HepG2 (cell line): ENCODE measurements around the gene HLF. TPM values are rescaled to one million over a fixed set of nuclear protein-coding genes. Genes with fewer than 3 reads are reported as not detected.

Source experiments
- ATAC-seq: fragments of 200-7000 bp; cut with Tn5 transposase; 3 replicates; pipeline ENCODE4 v1.9.1; 2020; ENCODE audit warnings: mild to moderate bottlenecking, moderate library complexity
- BruUV-seq: library from RNA; stranded (reverse); fragments of 400-500 nt; replicated peaks from 2 replicates; lab custom pipeline; 2021; lab: Mats Ljungman, UMichigan
- CTCF ChIA-PET: fragments of 300-600 bp; formaldehyde crosslinking; extraction: SDS; loops from one replicate; lab custom pipeline; 2021; ENCODE audit warnings: low total read pairs, inconsistent platforms, low intra/inter-chr PET ratio; lab: Yijun Ruan, JAX
- POLR2A ChIA-PET: fragments of 350-600 bp; sonication (Branson Sonifier 250); formaldehyde crosslinking; loops from one replicate; lab custom pipeline; 2020; ENCODE audit warnings: antibody characterized with exemption, inconsistent platforms; lab: Yijun Ruan, JAX
- DNase-seq: peaks from one replicate; pipeline ENCODE4 v3.0.0-alpha.2; 2015; ENCODE audit warnings: low spot score
- FAIRE-seq: peaks from 3 replicates; lab custom pipeline; 2011; peaks lifted over from hg19 to GRCh38; lab: Jason Lieb, UNC
- H2AFZ ChIP-seq: one replicate; pipeline ENCODE4 v1.6.1; 2011; ENCODE audit warnings: low read length, inconsistent platforms
- H3K27ac ChIP-seq: fragments of 300-600 bp; 3 replicates; pipeline ENCODE4 v1.8.0; 2011; ENCODE audit warnings: mixed run types, mild to moderate bottlenecking, mixed read lengths, low read length, inconsistent platforms; ENCODE audit not compliant: insufficient read depth; ENCODE audit errors: extremely low read length
- H3K27me3 ChIP-seq, 2 experiments: fragments of 200-600 bp in 1 of 2; 2 replicates in 1 of 2; 3 replicates in 1 of 2; pipeline versions ENCODE4 v1.6.0 to v1.8.0; 2011; ENCODE audit warnings: low read length in 2 of 2, mild to moderate bottlenecking in 2 of 2, moderate library complexity in 2 of 2, inconsistent platforms in 1 of 2; ENCODE audit not compliant: insufficient read depth in 2 of 2, control insufficient read depth in 1 of 2
- H3K36me3 ChIP-seq, 2 experiments: fragments of 200-600 bp in 1 of 2; replicated peaks in 1 of 2; 2 replicates in 1 of 2; 3 replicates in 1 of 2; pipeline versions ENCODE4 v1.5.1 to v1.8.0; 2011; ENCODE audit warnings: low read length in 2 of 2, inconsistent platforms in 1 of 2; ENCODE audit not compliant: insufficient read depth in 2 of 2, control insufficient read depth in 1 of 2
- H3K4me1 ChIP-seq: 2 replicates; pipeline ENCODE4 v1.5.1; 2012; ENCODE audit warnings: low read length, inconsistent platforms; ENCODE audit not compliant: insufficient read depth
- H3K4me2 ChIP-seq: 2 replicates; pipeline ENCODE4 v1.6.0; 2011; ENCODE audit warnings: low read depth, low read length, inconsistent platforms
- H3K4me3 ChIP-seq, 3 experiments: fragments of 200-600 bp in 1 of 3; sonication (generic), shearing (Covaris generic) in 1 of 3; replicated peaks in 1 of 3; 2 replicates each; pipeline ENCODE4 v1.5.1; 2011 to 2016; ENCODE audit warnings: low read length in 3 of 3, inconsistent platforms in 2 of 3, low read depth in 2 of 3, mild to moderate bottlenecking in 2 of 3, control low read depth in 1 of 3, mixed read lengths in 1 of 3; ENCODE audit not compliant: insufficient read depth in 1 of 3
- H3K79me2 ChIP-seq: one replicate; pipeline ENCODE4 v1.6.1; 2011; ENCODE audit warnings: low read length, inconsistent platforms; ENCODE audit not compliant: insufficient read depth
- H3K9ac ChIP-seq: 2 replicates; pipeline ENCODE4 v1.6.0; 2011; ENCODE audit warnings: mild to moderate bottlenecking, low read depth, low read length, inconsistent platforms; ENCODE audit not compliant: insufficient read depth
- H3K9me3 ChIP-seq: 2 replicates; pipeline ENCODE4 v1.5.1; 2012; ENCODE audit warnings: mild to moderate bottlenecking, low read length
- H4K20me1 ChIP-seq: 2 replicates; pipeline ENCODE4 v1.6.0; 2011; ENCODE audit warnings: inconsistent platforms, mild to moderate bottlenecking, low read length, moderate library complexity; ENCODE audit not compliant: insufficient read depth
- HNRNPK ChIP-seq: fragments of 200-400 bp; formaldehyde crosslinking; IDR thresholded peaks from 2 replicates; pipeline ENCODE4 v1.6.1; 2018; ENCODE audit warnings: low read length, low read depth, moderate library complexity, mild to moderate bottlenecking; ENCODE audit not compliant: poor library complexity, severe bottlenecking
- HNRNPUL1 ChIP-seq: fragments of 200-400 bp; formaldehyde crosslinking; IDR thresholded peaks from 2 replicates; pipeline ENCODE4 v1.6.1; 2017; ENCODE audit warnings: low read depth, mild to moderate bottlenecking, low read length, moderate library complexity
- HOXA5 ChIP-seq: sonication (generic); formaldehyde crosslinking; IDR thresholded peaks from 2 replicates; pipeline ENCODE4 v1.4.0; 2020; ENCODE audit warnings: missing genetic modification reagents
- IRF2 ChIP-seq: IDR thresholded peaks from 2 replicates; pipeline ENCODE4 v1.6.1; 2018; ENCODE audit warnings: missing genetic modification reagents, missing compliant biosample characterization
- MIER2 ChIP-seq: IDR thresholded peaks from 2 replicates; pipeline ENCODE4 v1.6.1; 2016; ENCODE audit warnings: missing biosample characterization, missing genetic modification reagents
- MLLT10 ChIP-seq: sonication (generic); formaldehyde crosslinking; IDR thresholded peaks from 2 replicates; pipeline ENCODE4 v1.4.0; 2020; ENCODE audit warnings: missing genetic modification reagents
- PCBP1 ChIP-seq: fragments of 200-400 bp; formaldehyde crosslinking; IDR thresholded peaks from 2 replicates; pipeline ENCODE4 v1.6.1; 2017; ENCODE audit warnings: mild to moderate bottlenecking, low read depth, low read length, borderline replicate concordance
- PLRG1 ChIP-seq: fragments of 450-650 bp; conservative IDR thresholded peaks from 2 replicates; pipeline ENCODE4 v1.6.1; 2016
- RNF2 ChIP-seq: fragments of 450-650 bp; conservative IDR thresholded peaks from 2 replicates; pipeline ENCODE4 v1.6.1; 2016; ENCODE audit warnings: low read depth
- TFAP4 ChIP-seq: sonication (generic); IDR thresholded peaks from 2 replicates; pipeline ENCODE4 v1.6.1; 2016; ENCODE audit warnings: low read depth, borderline replicate concordance
- ZBTB39 ChIP-seq: sonication (generic); formaldehyde crosslinking; IDR thresholded peaks from 2 replicates; pipeline ENCODE4 v1.5.0; 2020; ENCODE audit warnings: missing genetic modification reagents
- ZHX1 ChIP-seq: sonication (generic); formaldehyde crosslinking; IDR thresholded peaks from 2 replicates; pipeline ENCODE4 v1.8.1; 2022; ENCODE audit warnings: low read depth, mild to moderate bottlenecking, missing genetic modification reagents
- ZNF235 ChIP-seq: sonication (generic); formaldehyde crosslinking; IDR thresholded peaks from 2 replicates; pipeline ENCODE4 v1.8.1; 2023; ENCODE audit warnings: mild to moderate bottlenecking, missing genetic modification reagents, borderline replicate concordance
- ZNF563 ChIP-seq: sonication (generic); formaldehyde crosslinking; IDR thresholded peaks from 2 replicates; pipeline ENCODE4 v1.8.0; 2022; ENCODE audit warnings: mild to moderate bottlenecking, moderate library complexity, missing genetic modification reagents
- ZNF674 ChIP-seq: sonication (generic); formaldehyde crosslinking; IDR thresholded peaks from 2 replicates; pipeline ENCODE4 v1.5.0; 2020; ENCODE audit warnings: low read depth, mild to moderate bottlenecking, missing genetic modification reagents
- WGBS: methylation state at CpG from one replicate; pipeline ENCODE4 v1.1.6; 2017; ENCODE audit warnings: low lambda C conversion rate; 5-methylcytosine and 5-hydroxymethylcytosine counted together
- in situ Hi-C: cut with HindIII; loops from 2 replicates; pipeline ENCODE4 v1.10.0; 2017; ENCODE audit warnings: low pct_unique_long_range_greater_than_20kb; ENCODE audit not compliant: extremely low pct_ligation_motif_present
- intact Hi-C: fragments of 100-400 bp; cut with micrococcal nuclease; formaldehyde crosslinking; loops from one replicate; pipeline ENCODE4 v1.10.0; 2022; ENCODE audit not compliant: unreplicated experiment
- polyA plus RNA-seq, 8 experiments: library from polyadenylated mRNA; depleted of rRNA in 3 of 8; stranded (reverse) in 7 of 8; unstranded in 1 of 8; fragments of >200 nt; fragmentation: Illumina TruSeq in 4 of 8; extraction: Trizol in 4 of 8; gene quantifications; 2 replicates each; pipeline versions ENCODE4 v1.2.1 to v1.2.3, GENCODE V29; 2011 to 2016; ENCODE audit warnings: low read depth in 4 of 8, missing spikeins in 1 of 8, mixed read lengths in 1 of 8; ENCODE audit not compliant: insufficient read depth in 1 of 8
- total RNA-seq, 5 experiments: library from RNA; depleted of rRNA; stranded (reverse); fragments of >200 nt; fragmentation: Illumina TruSeq; extraction: Trizol; gene quantifications; 2 replicates each; pipeline ENCODE4 v1.2.3, GENCODE V29; 2016; ENCODE audit warnings: low read depth in 1 of 5

Gene HLF
- total and polyA plus RNA-seq, 2 of the 13 experiments (the other 11 are each of a cell fraction or from before 2014, with no cell fraction given), result 202 to 346 TPM

- Histone ChIP-seq H3K27ac (no peak overlapping the region), H4K20me1 (no peaks in the 10 kb centered on the region), H3K9me3 (no peaks in the 10 kb centered on the region), H3K79me2 (no peaks in the 10 kb centered on the region), H3K4me1 (peaks cover 17% of the 10 kb centered on the region), H3K4me3 (no peak overlapping the region), H3K4me2 (no peak overlapping the region), H3K27me3 (no peaks in the 10 kb centered on the region; a peak in 1 of 5 replicates), H3K36me3 (no peaks in the 10 kb centered on the region), H3K9ac (no peak overlapping the region), H2AFZ (no peak overlapping the region)
- BruUV-seq, result no TSS peak
- FAIRE-seq, result no peak
- TF ChIP-seq ZNF563 (CRISPR knock-in tag), result no peak
- no peak for TF ChIP-seq HOXA5
- no peak for TF ChIP-seq MLLT10 (CRISPR knock-in tag)
- no peak for TF ChIP-seq TFAP4
- ChIA-PET CTCF (no interaction called here), POLR2A (interaction anchor here (1.5 kb wide), 2 partner anchors 8 to 125 kb away, joined by 3 to 7 read pairs; no protein-coding TSS in a partner anchor)
- in situ Hi-C loops (no loop called here), intact Hi-C loops (no loop called here)
- no peak for DNase-seq
- no peak for ATAC-seq
- WGBS, result 73% methylated on average over 1 of the region's 1 CpG
Observed at GRCh38 chr17:55230716-55231115, 34.0 kb upstream of the HLF start.

- H3K4me2 ChIP-seq, result no peak overlapping the region
- no peak for FAIRE-seq
- H3K27me3 ChIP-seq, result no peaks in the 10 kb centered on the region; a peak in 1 of 5 replicates
- no peak for ATAC-seq
- no peak overlapping the region for H2AFZ ChIP-seq
- ChIA-PET POLR2A (no interaction called here), CTCF (no interaction called here)
- H3K27ac ChIP-seq, result no peak overlapping the region
- H3K9ac ChIP-seq, result no peak overlapping the region
- H3K9me3 ChIP-seq, result no peaks in the 10 kb centered on the region
- WGBS, result 71% methylated on average over 3 of the region's 3 CpGs
- H3K36me3 ChIP-seq, result no peaks in the 10 kb centered on the region
- intact Hi-C loops, result no loop called here
- no peaks in the 10 kb centered on the region for H4K20me1 ChIP-seq
- no peak overlapping the region for H3K4me3 ChIP-seq
- no peaks in the 10 kb centered on the region for H3K79me2 ChIP-seq
- TF ChIP-seq HNRNPK (no peak), IRF2 (CRISPR knock-in tag) (no peak), RNF2 (no peak), ZNF674 (no peak), HNRNPUL1 (no peak), PCBP1 (no peak), ZBTB39 (no peak), ZNF235 (no peak), PLRG1 (no peak), MIER2 (CRISPR knock-in tag) (no peak), ZHX1 (CRISPR knock-in tag) (no peak)
- no peak for DNase-seq
- in situ Hi-C loops, result no loop called here
- H3K4me1 ChIP-seq, result peaks cover 26% of the 10 kb centered on the region
- no TSS peak for BruUV-seq
Observed at GRCh38 chr17:55233840-55234239, 30.9 kb upstream of the HLF start.
